ENCODE measurements around the gene ALG8. TPM values are rescaled to one million over a fixed set of nuclear protein-coding genes. Genes with fewer than 3 reads are reported as not detected.
"Not testable (repeated sequence)": the region's sequence is repeated elsewhere in the genome, so short reads cannot be mapped to it uniquely, and the experiment has no call there.

Gene ALG8
- total RNA-seq, 4 donors from 2014 or later = 14.8 to 21.6 (median 15.8) TPM

GRCh38 chr11:78079232-78080083, 60.0 kb downstream of the ALG8 start, which contains the start of gene NDUFC2:
TSS of gene NDUFC2 (minus strand) at chr11:78079862. CDS start at chr11:78079744, 118 bp downstream.
- H3K4me3 ChIP-seq = peak within 1 kb of the TSS; percentile 75 to 94
- no peaks in the 10 kb centered on the region for H3K27me3 ChIP-seq
- H3K36me3 ChIP-seq = no peaks in the 10 kb centered on the region
- H3K9me3 ChIP-seq = no peaks in the 10 kb centered on the region
- 0 to 1% methylated on average over 13 to 15 of the region's 68 CpGs for WGBS, 2 donors (ENCODE audit: low coverage in 1 of 2)
- H3K27ac ChIP-seq = peak within 1 kb of the TSS; percentile 54 to 90 (median 88)
- H3K4me1 ChIP-seq = peaks cover 11 to 49% (median 27%) of the 10 kb centered on the region in 3 donors
- TF ChIP-seq POLR2AphosphoS5 (IDR thresholded peaks at IDR 0.05) (peak; percentile 84), POLR2A (IDR thresholded peaks at IDR 0.05) (peak; percentile 50 to 66), CTCF (IDR thresholded peaks at IDR 0.05) (peak in 1 of 4 experiments; percentile 39), EP300 (IDR thresholded peaks at IDR 0.05) (no peak)
- ATAC-seq = peak; percentile 94

- peaks cover 11 to 49% (median 27%) of the 10 kb centered on the region in 3 donors for H3K4me1 ChIP-seq
- TF ChIP-seq EP300 (IDR thresholded peaks at IDR 0.05) (no peak), POLR2A (IDR thresholded peaks at IDR 0.05) (no peak), POLR2AphosphoS5 (IDR thresholded peaks at IDR 0.05) (no peak), CTCF (IDR thresholded peaks at IDR 0.05) (no peak)
- peak overlapping the region in 3 of 4 donors; percentile 88 to 90 (median 88) for H3K27ac ChIP-seq
- no peaks in the 10 kb centered on the region for H3K36me3 ChIP-seq
- 34 to 58% methylated on average over 4 to 9 of the region's 21 CpGs for WGBS, 2 donors (ENCODE audit: low coverage in 1 of 2)
- no peak for ATAC-seq
- H3K9me3 ChIP-seq = no peaks in the 10 kb centered on the region
- no peaks in the 10 kb centered on the region for H3K27me3 ChIP-seq
- peak overlapping the region; percentile 75 to 94 for H3K4me3 ChIP-seq
Measured at GRCh38 chr11:78078218-78079167, 60.9 kb downstream of the ALG8 start.

GRCh38 chr11:78077592-78077991, 61.8 kb downstream of the ALG8 start:
- Histone ChIP-seq H3K4me1 (peaks cover 11 to 49% (median 27%) of the 10 kb centered on the region in 3 donors), H3K4me3 (peak overlapping the region in 1 of 2 donors; percentile 94)
- not testable (repeated sequence) for H3K36me3 ChIP-seq, H3K9me3 ChIP-seq, ATAC-seq, H3K27ac ChIP-seq, H3K27me3 ChIP-seq
- WGBS, 2 donors (ENCODE audit: low coverage in 1 of 2) = 51 to 65% methylated on average over 3 to 4 of the region's 4 CpGs

- Histone ChIP-seq H3K27me3 (no peaks in the 10 kb centered on the region), H3K27ac (no peak overlapping the region), H3K9me3 (no peaks in the 10 kb centered on the region), H3K4me3 (peak overlapping the region in 1 of 2 donors; percentile 94), H3K4me1 (peaks cover 11 to 49% (median 27%) of the 10 kb centered on the region in 3 donors), H3K36me3 (peaks cover 0 to 9% of the 10 kb centered on the region in 2 donors)
- ATAC-seq = no peak
- TF ChIP-seq CTCF (IDR thresholded peaks at IDR 0.05) (no peak), POLR2A (IDR thresholded peaks at IDR 0.05) (no peak), EP300 (IDR thresholded peaks at IDR 0.05) (no peak), POLR2AphosphoS5 (IDR thresholded peaks at IDR 0.05) (no peak)
- WGBS, 2 donors (ENCODE audit: low coverage in 1 of 2) = 68 to 77% methylated on average over 3 to 5 of the region's 6 CpGs
Measured at GRCh38 chr11:78076733-78077403, 62.6 kb downstream of the ALG8 start.
